HCT116 (cell line): ENCODE results near the gene EHMT1. TPM values are rescaled to one million over a fixed set of nuclear protein-coding genes. Genes with fewer than 3 reads are reported as not detected.

Experiments used
- ATAC-seq: fragments of 200-7000 bp; cut with Tn5 transposase; 2 replicates; pipeline ENCODE4 v1.9.1; 2020; ENCODE audit warnings: mild to moderate bottlenecking, moderate library complexity
- BruUV-seq: library from RNA; stranded (reverse); fragments of 400-500 nt; replicated peaks from 2 replicates; lab custom pipeline; 2021; lab: Mats Ljungman, UMichigan
- CTCF ChIA-PET: fragments of 300-600 bp; sonication (Branson Sonifier 250); formaldehyde crosslinking; loops from one replicate; lab custom pipeline; 2021; ENCODE audit warnings: antibody characterized with exemption; lab: Charles Lee
- POLR2A ChIA-PET: fragments of 300-600, 350-600 bp; sonication (Branson Sonifier 250); formaldehyde crosslinking; loops from one replicate; lab custom pipeline; 2021; ENCODE audit warnings: antibody characterized with exemption; lab: Charles Lee
- RAD21 ChIA-PET, 2 experiments: fragments of 300-600 bp; sonication (Branson Sonifier 250); formaldehyde crosslinking; loops; one replicate each; lab custom pipeline; 2023; ENCODE audit warnings: low total read pairs in 2 of 2; ENCODE audit not compliant: uncharacterized antibody in 2 of 2, unreplicated experiment in 2 of 2, low non-redundant PET in 1 of 2; lab: Charles Lee
- DNase-seq: peaks from one replicate; pipeline ENCODE4 v3.0.0-alpha.2; 2010; ENCODE audit warnings: low read depth, low spot score
- H2AFZ ChIP-seq: fragments of 200-600 bp; shearing (Covaris generic), sonication (generic); 2 replicates; pipeline ENCODE4 v1.6.1; 2017; ENCODE audit warnings: low read depth, mixed run types, mixed read lengths, antibody characterized with exemption, low read length; ENCODE audit not compliant: poor library complexity, severe bottlenecking
- H3K27ac ChIP-seq: 2 replicates; pipeline ENCODE4 v1.5.1; 2012; ENCODE audit warnings: low read depth, low read length
- H3K27me3 ChIP-seq: fragments of 200-600 bp; sonication (generic); 2 replicates; pipeline ENCODE4 v1.6.1; 2016; ENCODE audit warnings: mixed run types, low read length, mixed read lengths; ENCODE audit not compliant: insufficient read depth
- H3K36me3 ChIP-seq, 2 experiments: fragments of 200-500 bp in 1 of 2; fragments of 200-600 bp in 1 of 2; sonication (Bioruptor generic) in 1 of 2; sonication (generic) in 1 of 2; 2 replicates each; pipeline versions ENCODE4 v1.5.1 to v1.6.1; 2014 to 2016; ENCODE audit warnings: low read length in 2 of 2, inconsistent platforms in 1 of 2, mixed read lengths in 1 of 2, mixed run types in 1 of 2; ENCODE audit not compliant: insufficient read depth in 2 of 2, control insufficient read depth in 1 of 2
- H3K4me1 ChIP-seq, 2 experiments: fragments of 200-600 bp in 1 of 2; sonication (generic) in 1 of 2; 2 replicates each; pipeline versions ENCODE4 v1.5.1 to v1.6.1; 2012 to 2017; ENCODE audit warnings: low read length in 2 of 2, inconsistent platforms in 1 of 2, mild to moderate bottlenecking in 1 of 2, mixed read lengths in 1 of 2, mixed run types in 1 of 2, moderate library complexity in 1 of 2; ENCODE audit not compliant: insufficient read depth in 2 of 2, control insufficient read depth in 1 of 2
- H3K4me2 ChIP-seq: fragments of 200-600 bp; sonication (generic); 2 replicates; pipeline ENCODE4 v1.6.1; 2017; ENCODE audit warnings: mixed run types, low read length, mixed read lengths
- H3K4me3 ChIP-seq, 2 experiments: fragments of 200-600 bp in 1 of 2; sonication (generic) in 1 of 2; replicated peaks in 1 of 2; 2 replicates each; pipeline ENCODE4 v1.5.1; 2011 to 2016; ENCODE audit warnings: low read length in 2 of 2, control low read depth in 1 of 2, low read depth in 1 of 2, mild to moderate bottlenecking in 1 of 2, mixed read lengths in 1 of 2, mixed run types in 1 of 2
- H3K79me2 ChIP-seq: fragments of 200-600 bp; sonication (generic); 2 replicates; pipeline ENCODE4 v1.6.1; 2017; ENCODE audit warnings: mild to moderate bottlenecking, mixed run types, low read length, moderate library complexity, mixed read lengths; ENCODE audit not compliant: insufficient read depth
- H3K9ac ChIP-seq: fragments of 200-600 bp; sonication (generic); 2 replicates; pipeline ENCODE4 v1.6.1; 2016; ENCODE audit warnings: low read length, mixed read lengths
- H3K9me2 ChIP-seq: fragments of 200-600 bp; sonication (generic), shearing (Covaris generic); 2 replicates; pipeline ENCODE4 v1.6.1; 2017; ENCODE audit warnings: mixed run types, mild to moderate bottlenecking, moderate library complexity; ENCODE audit not compliant: insufficient read depth
- H3K9me3 ChIP-seq, 2 experiments: fragments of 200-500 bp in 1 of 2; fragments of 200-600 bp in 1 of 2; sonication (Bioruptor generic) in 1 of 2; sonication (generic) in 1 of 2; 2 replicates each; pipeline ENCODE4 v1.6.1; 2014 to 2017; ENCODE audit warnings: low read length in 2 of 2, mixed read lengths in 2 of 2, inconsistent platforms in 1 of 2, low read depth in 1 of 2, mild to moderate bottlenecking in 1 of 2, mixed run types in 1 of 2, moderate library complexity in 1 of 2; ENCODE audit not compliant: control insufficient read depth in 1 of 2, insufficient read depth in 1 of 2
- H4K20me1 ChIP-seq: fragments of 200-600 bp; sonication (generic), shearing (Covaris generic); 2 replicates; pipeline ENCODE4 v1.6.1; 2017; ENCODE audit warnings: mixed run types, mild to moderate bottlenecking, moderate library complexity; ENCODE audit not compliant: insufficient read depth
- ATF3 ChIP-seq: IDR thresholded peaks from 2 replicates; pipeline ENCODE4 v1.6.1; 2012
- CBX3 ChIP-seq: IDR thresholded peaks from 2 replicates; pipeline ENCODE4 v1.6.1; 2012; ENCODE audit warnings: low read depth
- CEBPB ChIP-seq: IDR thresholded peaks from 2 replicates; pipeline ENCODE4 v1.6.1; 2012; ENCODE audit warnings: low read depth
- CTCF ChIP-seq, 3 experiments: fragments of 200-600 bp in 1 of 3; sonication (generic) in 1 of 3; IDR thresholded peaks in 2 of 3; conservative IDR thresholded peaks in 1 of 3; 2 replicates each; pipeline ENCODE4 v1.5.1; 2012 to 2017; ENCODE audit warnings: low read depth in 2 of 3, low read length in 2 of 3, antibody characterized with exemption in 1 of 3, borderline replicate concordance in 1 of 3, control low read depth in 1 of 3, mild to moderate bottlenecking in 1 of 3, mixed read lengths in 1 of 3, mixed run types in 1 of 3, moderate library complexity in 1 of 3; ENCODE audit not compliant: insufficient read depth in 1 of 3
- ELF1 ChIP-seq: IDR thresholded peaks from 2 replicates; pipeline ENCODE4 v1.6.1; 2012; ENCODE audit warnings: low read depth, borderline replicate concordance
- EZH2 ChIP-seq: fragments of 200-600 bp; sonication (generic); IDR thresholded peaks from 2 replicates; pipeline ENCODE4 v1.6.1; 2017; ENCODE audit warnings: antibody characterized with exemption, mixed run types
- FOSL1 ChIP-seq: IDR thresholded peaks from 2 replicates; pipeline ENCODE4 v1.6.1; 2012; ENCODE audit warnings: low read depth
- JUND ChIP-seq: IDR thresholded peaks from 2 replicates; pipeline ENCODE4 v1.6.1; 2012
- POLR2A ChIP-seq: IDR thresholded peaks from 2 replicates; pipeline ENCODE4 v1.7.0; 2011; ENCODE audit warnings: borderline replicate concordance; ENCODE audit not compliant: insufficient read depth, insufficient read length; ENCODE audit errors: extremely low read depth
- RAD21 ChIP-seq: IDR thresholded peaks from 2 replicates; pipeline ENCODE4 v1.6.1; 2012; ENCODE audit warnings: low read depth, mild to moderate bottlenecking
- SP1 ChIP-seq: IDR thresholded peaks from 2 replicates; pipeline ENCODE4 v1.6.1; 2012; ENCODE audit warnings: low read depth
- TCF7L2 ChIP-seq: IDR thresholded peaks from 2 replicates; pipeline ENCODE4 v1.7.0; 2011; ENCODE audit warnings: borderline replicate concordance, inconsistent platforms; ENCODE audit not compliant: insufficient read depth, insufficient read length; ENCODE audit errors: extremely low read depth
- ZFX ChIP-seq: fragments of 450-650 bp; IDR thresholded peaks from 2 replicates; pipeline ENCODE4 v1.6.1; 2017
- intact Hi-C: fragments of 100-400 bp; cut with micrococcal nuclease; formaldehyde crosslinking; loops from 2 replicates; pipeline ENCODE4 v1.10.0; 2022
- total RNA-seq: library from RNA; stranded (reverse); gene quantifications from one replicate; pipeline ENCODE4 v1.2.1, GENCODE V29; 2021; ENCODE audit not compliant: unreplicated experiment

EHMT1 gene
- total RNA-seq, 1 experiment from 2014 or later = 86.1 TPM

DNA sequence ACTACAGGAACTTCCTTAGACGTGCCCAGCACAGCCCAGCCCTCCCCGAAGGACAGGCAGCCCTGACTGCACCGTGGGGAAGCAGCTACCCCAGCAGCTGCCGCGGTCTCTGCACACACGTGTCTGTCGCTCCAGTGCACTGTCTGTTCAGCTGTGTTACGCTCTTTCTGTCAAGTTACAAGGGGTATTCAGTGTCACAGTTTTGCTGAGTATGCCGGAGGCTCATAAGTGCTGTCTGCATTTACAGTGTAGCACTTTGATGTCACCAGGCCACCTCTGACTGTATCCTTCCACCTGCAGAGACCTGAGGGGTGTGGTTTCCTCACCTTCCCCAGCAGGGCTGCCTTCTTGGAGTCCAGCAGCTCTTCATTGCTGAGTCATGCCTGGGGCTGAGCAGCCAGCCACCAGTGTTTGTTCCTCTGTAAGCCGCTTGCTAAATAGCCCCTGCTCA lies 126.8 kb downstream of the EHMT1 start:
- H3K4me2 ChIP-seq = peak overlapping the region; percentile 29
- ATAC-seq (peak; percentile 89), DNase-seq (peak; percentile 19)
- TF ChIP-seq FOSL1 = no peak
- TF ChIP-seq RAD21 = no peak
- TF ChIP-seq TCF7L2 = no peak
- no peak for TF ChIP-seq CEBPB
- TF ChIP-seq JUND = no peak
- no peak for TF ChIP-seq ELF1
- TF ChIP-seq EZH2 = no peak
- no peak for TF ChIP-seq CBX3
- TF ChIP-seq ATF3 = no peak
- no peak for TF ChIP-seq POLR2A
- TF ChIP-seq SP1 = no peak
- TF ChIP-seq ZFX = no peak
- no peak for TF ChIP-seq CTCF (IDR thresholded peaks at IDR 0.05 in 2 of 3, conservative IDR thresholded peaks at IDR 0.05 in 1 of 3; ENCODE audit: borderline replicate concordance in 1 of 3, insufficient read depth in 1 of 3, low read depth in 2 of 3, low read length in 2 of 3)
- H3K9me3 ChIP-seq = no peaks in the 10 kb centered on the region
- no peak overlapping the region for H2AFZ ChIP-seq
- no peaks in the 10 kb centered on the region for H3K27me3 ChIP-seq
- H3K4me3 ChIP-seq = no peak overlapping the region
- intact Hi-C loops = no loop called here
- no peaks in the 10 kb centered on the region for H3K9me2 ChIP-seq
- H3K27ac ChIP-seq = peak overlapping the region; percentile 34; the same call in 1 of the 2 replicates
- ChIA-PET RAD21 (no interaction called here), CTCF (interaction anchor here (1.0 kb wide), 1 partner anchor 73 kb away, joined by 3 read pairs; no protein-coding TSS in a partner anchor), POLR2A (no interaction called here)
- no TSS peak for BruUV-seq
- peaks cover 16 to 17% of the 10 kb centered on the region in 2 experiments; a peak in 3 of 4 replicates for H3K36me3 ChIP-seq
- H3K4me1 ChIP-seq = peaks cover 5 to 13% of the 10 kb centered on the region in 2 experiments; a peak in 3 of 4 replicates
- 0 out of 2 replicates have a peak, but pooled peaks cover 4% of the 10 kb centered on the region for H4K20me1 ChIP-seq
- H3K9ac ChIP-seq = no peak overlapping the region; the same call in 1 of the 2 replicates
- peaks cover 21% of the 10 kb centered on the region; the same call in 1 of the 2 replicates for H3K79me2 ChIP-seq
